SIG-M5 treated with dmso at 0.1 percent for 504 hours (cell line): Measurements from ENCODE around the gene IGFBP6.

Experiments used
- DNase-seq: peaks from one replicate; lab custom pipeline; 2025; ENCODE audit not compliant: unreplicated experiment; lab: John Stamatoyannopoulos, UW

IGFBP6 gene

GRCh38 chr12:53058674-53059433 lies 38.6 kb upstream of the IGFBP6 start:
- no peak for DNase-seq

- no peak for DNase-seq
Observed at GRCh38 chr12:53059434-53060063, 37.9 kb upstream of the IGFBP6 start.

- DNase-seq, result no peak
Observed at GRCh38 chr12:53060064-53060720, 37.3 kb upstream of the IGFBP6 start.

GRCh38 chr12:53060721-53061276 lies 36.7 kb upstream of the IGFBP6 start:
- no peak for DNase-seq

- DNase-seq, result peak; percentile 32
Observed at GRCh38 chr12:53061404-53062010, 36.0 kb upstream of the IGFBP6 start.

GRCh38 chr12:53062011-53062961 lies 35.2 kb upstream of the IGFBP6 start:
- DNase-seq, result no peak

GRCh38 chr12:53062977-53063707 lies 34.3 kb upstream of the IGFBP6 start:
- no peak for DNase-seq

GRCh38 chr12:53063708-53064612 lies 33.5 kb upstream of the IGFBP6 start:
- no peak for DNase-seq

- no peak for DNase-seq
Observed at GRCh38 chr12:53064613-53065436, 32.6 kb upstream of the IGFBP6 start.

GRCh38 chr12:53065470-53065869 lies 32.0 kb upstream of the IGFBP6 start:
- DNase-seq, result no peak

GRCh38 chr12:53065975-53066931 lies 31.2 kb upstream of the IGFBP6 start:
- peak; percentile 56 for DNase-seq

- no peak for DNase-seq
Observed at GRCh38 chr12:53067074-53067992, 30.1 kb upstream of the IGFBP6 start.

- no peak for DNase-seq
Observed at GRCh38 chr12:53067993-53068770, 29.3 kb upstream of the IGFBP6 start.

GRCh38 chr12:53068811-53069585 lies 28.5 kb upstream of the IGFBP6 start:
- no peak for DNase-seq
